H1 (cell line): Measurements from ENCODE around the gene TNFRSF14. TPM values are rescaled to one million over a fixed set of nuclear protein-coding genes. Genes with fewer than 3 reads are reported as not detected.

Experiments used
- CTCF ChIA-PET: fragments of 300-600 bp; sonication (Branson Sonifier 250); formaldehyde crosslinking; loops from one replicate; lab custom pipeline; 2021; ENCODE audit not compliant: partially characterized antibody; lab: Charles Lee
- POLR2A ChIA-PET: fragments of 300-600 bp; sonication (Branson Sonifier 250); formaldehyde crosslinking; loops from one replicate; lab custom pipeline; 2021; ENCODE audit warnings: inconsistent platforms; ENCODE audit not compliant: partially characterized antibody; lab: Charles Lee
- DNase-seq, 2 experiments: peaks; one replicate each; pipeline versions ENCODE4 v3.0.0 to v3.0.0-alpha.2; 2010 to 2022; ENCODE audit warnings: low spot score in 2 of 2, low read depth in 1 of 2, mixed read lengths in 1 of 2
- FAIRE-seq: peaks from 2 replicates; lab custom pipeline; 2011; peaks lifted over from hg19 to GRCh38; lab: Jason Lieb, UNC
- H2AFZ ChIP-seq: 2 replicates; pipeline ENCODE4 v1.8.1; 2012; ENCODE audit warnings: low read length, inconsistent platforms
- H2AK5ac ChIP-seq: 2 replicates; pipeline ENCODE4 v1.6.1; 2013; ENCODE audit warnings: low read depth, low read length
- H2BK120ac ChIP-seq: replicated peaks from 2 replicates; pipeline ENCODE3; 2013; ENCODE audit warnings: low read depth, low read length, inconsistent platforms
- H2BK12ac ChIP-seq: 2 replicates; pipeline ENCODE4 v1.6.1; 2013; ENCODE audit warnings: low read depth, low read length
- H2BK15ac ChIP-seq: 2 replicates; pipeline ENCODE4 v1.6.1; 2013; ENCODE audit warnings: low read length
- H2BK20ac ChIP-seq: 2 replicates; pipeline ENCODE4 v1.6.1; 2013; ENCODE audit warnings: low read length
- H2BK5ac ChIP-seq: 2 replicates; pipeline ENCODE4 v1.6.1; 2013; ENCODE audit warnings: low read depth, low read length
- H3K14ac ChIP-seq: 2 replicates; pipeline ENCODE4 v1.6.1; 2013; ENCODE audit warnings: inconsistent platforms; ENCODE audit not compliant: insufficient read length
- H3K18ac ChIP-seq: 2 replicates; pipeline ENCODE4 v1.6.1; 2013; ENCODE audit warnings: low read length; ENCODE audit errors: extremely low read depth
- H3K23ac ChIP-seq: 2 replicates; pipeline ENCODE4 v1.6.1; 2013; ENCODE audit warnings: inconsistent platforms; ENCODE audit not compliant: insufficient read length
- H3K23me2 ChIP-seq: 2 replicates; pipeline ENCODE4 v1.6.1; 2013; ENCODE audit warnings: low read depth, low read length
- H3K27ac ChIP-seq: 2 replicates; pipeline ENCODE4 v1.6.1; 2011; ENCODE audit warnings: low read depth, low read length, inconsistent platforms
- H3K27me3 ChIP-seq, 4 experiments: replicated peaks in 1 of 4; 1 replicate in 1 of 4; 2 replicates in 3 of 4; pipeline versions ENCODE4 v1.6.1 to v1.8.1; 2011 to 2013; ENCODE audit warnings: low read length in 3 of 4, mild to moderate bottlenecking in 3 of 4, inconsistent platforms in 2 of 4, mixed read lengths in 2 of 4, moderate library complexity in 1 of 4; ENCODE audit not compliant: control insufficient read depth in 3 of 4, insufficient read depth in 3 of 4; ENCODE audit errors: extremely low read depth in 1 of 4
- H3K36me3 ChIP-seq, 4 experiments: 2 replicates each; pipeline versions ENCODE4 v1.6.1 to v1.8.1; 2011 to 2013; ENCODE audit warnings: mild to moderate bottlenecking in 4 of 4, low read length in 3 of 4, moderate library complexity in 2 of 4, control low read depth in 1 of 4, inconsistent platforms in 1 of 4; ENCODE audit not compliant: insufficient read depth in 4 of 4, control insufficient read depth in 2 of 4
- H3K4ac ChIP-seq: replicated peaks from 2 replicates; pipeline ENCODE3; 2013; ENCODE audit warnings: low read length, low read depth, mixed read lengths, inconsistent platforms; ENCODE audit not compliant: insufficient read length
- H3K4me1 ChIP-seq, 4 experiments: replicated peaks in 1 of 4; 1 replicate in 1 of 4; 2 replicates in 3 of 4; pipeline versions ENCODE4 v1.6.1 to v1.8.1; 2011 to 2013; ENCODE audit warnings: low read length in 3 of 4, inconsistent platforms in 2 of 4, mixed read lengths in 1 of 4; ENCODE audit not compliant: insufficient read depth in 4 of 4, control insufficient read depth in 3 of 4
- H3K4me2 ChIP-seq, 2 experiments: 2 replicates each; pipeline versions ENCODE4 v1.6.1 to v1.8.1; 2011 to 2013; ENCODE audit warnings: low read depth in 2 of 2, low read length in 2 of 2, control low read depth in 1 of 2, inconsistent platforms in 1 of 2, mild to moderate bottlenecking in 1 of 2; ENCODE audit not compliant: insufficient read depth in 1 of 2
- H3K4me3 ChIP-seq, 4 experiments: fragments of 200-600, 300-600 bp in 1 of 4; sonication (generic), shearing (Covaris generic), sonication (Bioruptor Twin) in 1 of 4; 2 replicates each; pipeline versions ENCODE4 v1.5.1 to v1.8.1; 2011 to 2016; ENCODE audit warnings: low read length in 4 of 4, low read depth in 3 of 4, control low read depth in 2 of 4, inconsistent platforms in 2 of 4, mild to moderate bottlenecking in 2 of 4, mixed read lengths in 1 of 4, moderate library complexity in 1 of 4; ENCODE audit not compliant: insufficient read depth in 2 of 4; ENCODE audit errors: extremely low read depth in 1 of 4
- H3K56ac ChIP-seq: replicated peaks from 2 replicates; pipeline ENCODE3; 2013; ENCODE audit warnings: low read depth, mild to moderate bottlenecking, mixed read lengths, low read length, inconsistent platforms; ENCODE audit not compliant: insufficient read length
- H3K79me1 ChIP-seq: 2 replicates; pipeline ENCODE4 v1.6.1; 2013; ENCODE audit warnings: low read depth, low read length, control low read depth
- H3K79me2 ChIP-seq, 2 experiments: 2 replicates each; pipeline versions ENCODE4 v1.6.1 to v1.8.1; 2012 to 2013; ENCODE audit warnings: low read length in 2 of 2, mild to moderate bottlenecking in 2 of 2, inconsistent platforms in 1 of 2; ENCODE audit not compliant: insufficient read depth in 2 of 2, control insufficient read depth in 1 of 2
- H3K9ac ChIP-seq, 4 experiments: replicated peaks in 1 of 4; 1 replicate in 1 of 4; 2 replicates in 3 of 4; pipeline versions ENCODE4 v1.6.1 to v1.8.1; 2011 to 2013; ENCODE audit warnings: low read depth in 3 of 4, low read length in 3 of 4, control low read depth in 2 of 4, mild to moderate bottlenecking in 2 of 4, moderate library complexity in 2 of 4, inconsistent platforms in 1 of 4; ENCODE audit errors: extremely low read depth in 1 of 4
- H3K9me3 ChIP-seq, 2 experiments: 2 replicates each; pipeline versions ENCODE4 v1.6.1 to v1.8.1; 2012 to 2013; ENCODE audit warnings: mild to moderate bottlenecking in 2 of 2, moderate library complexity in 2 of 2, control low read depth in 1 of 2, inconsistent platforms in 1 of 2, low read depth in 1 of 2, low read length in 1 of 2, mixed read lengths in 1 of 2; ENCODE audit not compliant: insufficient read depth in 2 of 2
- H4K20me1 ChIP-seq, 2 experiments: replicated peaks in 1 of 2; 2 replicates each; pipeline versions ENCODE3 to v1.8.1; 2011 to 2013; ENCODE audit warnings: inconsistent platforms in 2 of 2, low read length in 2 of 2, mild to moderate bottlenecking in 1 of 2; ENCODE audit not compliant: insufficient read depth in 2 of 2, control insufficient read depth in 1 of 2
- H4K5ac ChIP-seq: 2 replicates; pipeline ENCODE4 v1.6.1; 2013; ENCODE audit warnings: low read length, low read depth, mixed read lengths, inconsistent platforms; ENCODE audit not compliant: insufficient read length
- H4K8ac ChIP-seq: 2 replicates; pipeline ENCODE4 v1.8.0; 2013; ENCODE audit warnings: mild to moderate bottlenecking, moderate library complexity, low read length, inconsistent platforms; ENCODE audit not compliant: insufficient read depth; ENCODE audit errors: extremely low read depth
- H4K91ac ChIP-seq: replicated peaks from 2 replicates; pipeline ENCODE3; 2013; ENCODE audit warnings: low read length, mixed read lengths, inconsistent platforms; ENCODE audit not compliant: insufficient read length
- CREB1 ChIP-seq: IDR thresholded peaks from 2 replicates; pipeline ENCODE4 v1.6.1; 2012; ENCODE audit warnings: inconsistent platforms
- FOSL1 ChIP-seq: IDR thresholded peaks from 2 replicates; pipeline ENCODE4 v1.6.1; 2011; ENCODE audit warnings: mild to moderate bottlenecking, low read depth, low read length, moderate library complexity; ENCODE audit not compliant: insufficient read depth
- HDAC6 ChIP-seq: IDR thresholded peaks from one replicate; pipeline ENCODE4 v1.7.1; 2012; ENCODE audit warnings: low read depth, mild to moderate bottlenecking, inconsistent platforms, low read length, moderate library complexity
- JUND ChIP-seq: IDR thresholded peaks from 2 replicates; pipeline ENCODE4 v1.6.1; 2011; ENCODE audit warnings: mild to moderate bottlenecking, improper control_type of control experiment, low read length
- NRF1 ChIP-seq: IDR thresholded peaks from 2 replicates; pipeline ENCODE4 v1.6.1; 2011; ENCODE audit warnings: mild to moderate bottlenecking, low read depth, low read length, improper control_type of control experiment
- RBBP5 ChIP-seq: IDR thresholded peaks from 2 replicates; pipeline ENCODE4 v1.7.1; 2012; ENCODE audit warnings: low read depth, mild to moderate bottlenecking, inconsistent platforms, low read length, moderate library complexity, borderline replicate concordance
- RFX5 ChIP-seq: IDR thresholded peaks from 2 replicates; pipeline ENCODE4 v1.6.1; 2011; ENCODE audit warnings: low read depth, low read length, improper control_type of control experiment, borderline replicate concordance
- RNF2 ChIP-seq: fragments of 200-900, 300-1000 bp; sonication (generic); IDR thresholded peaks from 2 replicates; pipeline ENCODE4 v1.7.1; 2016; ENCODE audit warnings: borderline replicate concordance, low read depth, mild to moderate bottlenecking, antibody characterized with exemption, low read length; ENCODE audit not compliant: poor library complexity, severe bottlenecking; ENCODE audit errors: missing control alignments
- SIRT6 ChIP-seq: IDR thresholded peaks from one replicate; pipeline ENCODE4 v1.7.1; 2012; ENCODE audit warnings: low read length, inconsistent platforms
- YY1 ChIP-seq: IDR thresholded peaks from 2 replicates; pipeline ENCODE4 v1.6.1; 2011; ENCODE audit warnings: low read depth, mild to moderate bottlenecking, low read length
- WGBS, 2 experiments: shearing (Covaris generic) in 1 of 2; methylation state at CpG; one replicate each; pipeline versions ENCODE4 v1.1.6 to v1.1.7; 2013 to 2015; ENCODE audit warnings: low lambda C conversion rate in 2 of 2, mixed read lengths in 2 of 2, inconsistent platforms in 1 of 2, low coverage in 1 of 2, missing lambda C conversion rate in 1 of 2; ENCODE audit not compliant: insufficient replicate concordance in 2 of 2, insufficient coverage in 1 of 2, insufficient read length in 1 of 2; ENCODE audit errors: extremely low coverage in 1 of 2, missing lambda C conversion rate in 1 of 2; 5-methylcytosine and 5-hydroxymethylcytosine counted together
- polyA plus RNA-seq, 7 experiments: library from polyadenylated mRNA; depleted of rRNA in 3 of 7; stranded (reverse) in 5 of 7; unstranded in 2 of 7; fragments of >200 nt in 5 of 7; fragments of 200-250 nt in 2 of 7; gene quantifications; 1 replicate in 5 of 7; 2 replicates in 1 of 7; 4 replicates in 1 of 7; pipeline versions ENCODE4 v1.2.1 to v1.2.3, GENCODE V29; 2011 to 2013; ENCODE audit warnings: missing spikeins in 2 of 7, mixed read lengths in 2 of 7
- total RNA-seq: library from RNA; stranded (reverse); fragmentation: NEBNext Ultra II Directional; extraction: Animal tissue kit (Norgen Biotek cat#: 25700); gene quantifications from 2 replicates; pipeline ENCODE4 v1.2.1, GENCODE V29; 2021

Gene TNFRSF14
- total and polyA plus RNA-seq, 2 of the 8 experiments (the other 6 are each of a cell fraction or from before 2014, with no cell fraction given): 0.36 to 0.50 TPM

DNA sequence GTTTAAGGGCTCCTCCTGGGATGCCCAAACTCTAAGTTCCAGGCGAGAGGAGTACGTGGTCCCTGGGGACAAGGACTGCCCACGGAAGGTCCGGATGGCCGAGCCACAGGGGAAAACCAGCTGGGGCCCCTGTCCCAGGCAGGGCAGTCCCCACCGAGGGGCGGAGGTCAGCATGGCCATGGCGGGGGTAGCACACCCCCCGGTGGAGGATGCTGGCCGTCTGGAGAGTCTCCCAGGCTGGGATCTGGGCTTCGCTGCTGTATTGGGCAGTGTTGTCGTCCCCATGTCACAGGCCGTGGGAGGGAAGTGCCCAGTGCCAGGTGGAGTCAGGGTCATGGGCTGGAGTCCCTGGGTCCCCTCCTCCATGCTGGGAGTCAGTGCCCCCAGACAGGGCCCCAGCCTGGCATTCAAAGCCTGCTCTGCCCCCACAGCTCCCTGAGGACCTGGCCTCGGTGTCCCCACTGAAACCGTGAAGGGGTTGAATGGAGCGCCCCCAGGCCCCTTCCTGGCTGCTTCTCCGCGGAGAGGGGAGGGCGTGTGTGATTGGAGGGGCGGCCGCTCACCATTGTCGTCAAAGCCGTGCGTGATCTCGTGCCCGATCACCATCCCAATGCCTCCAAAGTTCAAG lies 37.2 kb downstream of the TNFRSF14 start:
- H3K27ac ChIP-seq: no peak overlapping the region
- no peaks in the 10 kb centered on the region for H3K79me1 ChIP-seq
- H2BK20ac ChIP-seq: no peak overlapping the region
- no peak overlapping the region for H2BK5ac ChIP-seq
- peaks cover 0 to 3% of the 10 kb centered on the region in 2 experiments for H4K20me1 ChIP-seq
- no peak overlapping the region for H3K56ac ChIP-seq
- POLR2A ChIA-PET: no interaction called here
- H4K5ac ChIP-seq: no peak overlapping the region
- no peak overlapping the region for H3K23ac ChIP-seq
- H3K14ac ChIP-seq: no peak overlapping the region
- H4K91ac ChIP-seq: no peak overlapping the region
- no peak overlapping the region for H3K18ac ChIP-seq
- DNase-seq (no peak), FAIRE-seq (no peak)
- no peak overlapping the region for H2AK5ac ChIP-seq
- no peak overlapping the region for H4K8ac ChIP-seq
- H3K4ac ChIP-seq: no peak overlapping the region
- no peak overlapping the region for H3K4me3 ChIP-seq
- no peaks in the 10 kb centered on the region for H3K79me2 ChIP-seq
- H3K27me3 ChIP-seq: no peaks in the 10 kb centered on the region
- WGBS, 2 experiments: 82% methylated on average over 25 of the region's 26 CpGs; no CpG with 5 or more reads in 1 of the 2 experiments
- H3K4me1 ChIP-seq: no peaks in the 10 kb centered on the region
- peaks cover 0 to 8% (median 0%) of the 10 kb centered on the region in 4 experiments; a peak in 1 of 8 replicates for H3K36me3 ChIP-seq
- no peak overlapping the region for H2AFZ ChIP-seq
- peaks cover 0 to 12% of the 10 kb centered on the region in 2 experiments; a peak in 2 of 4 replicates for H3K9me3 ChIP-seq
- no peak overlapping the region for H3K9ac ChIP-seq
- CTCF ChIA-PET: no interaction called here
- H2BK12ac ChIP-seq: no peak overlapping the region
- H3K23me2 ChIP-seq: no peaks in the 10 kb centered on the region
- no peak overlapping the region for H2BK120ac ChIP-seq
- no peak overlapping the region for H3K4me2 ChIP-seq
- no peak overlapping the region for H2BK15ac ChIP-seq
- TF ChIP-seq FOSL1 (no peak), JUND (no peak), NRF1 (no peak), CREB1 (no peak), HDAC6 (no peak), RNF2 (no peak), YY1 (no peak), RBBP5 (no peak), RFX5 (no peak), SIRT6 (no peak)
